HUES48 (cell line): ENCODE data around the gene SLC6A4.
"Not testable (repeated sequence)": the region's sequence is repeated elsewhere in the genome, so short reads cannot be mapped to it uniquely, and the experiment has no call there.

ENCODE experiments used
- H3K27ac ChIP-seq: one replicate; pipeline ENCODE4 v1.7.0; 2013; ENCODE audit warnings: low read depth, low read length, inconsistent platforms
- H3K27me3 ChIP-seq: 2 replicates; pipeline ENCODE4 v1.6.1; 2013; ENCODE audit warnings: mild to moderate bottlenecking, low read length; ENCODE audit not compliant: control insufficient read depth, insufficient read depth
- H3K36me3 ChIP-seq: 2 replicates; pipeline ENCODE4 v1.6.1; 2013; ENCODE audit warnings: low read length; ENCODE audit not compliant: control insufficient read depth, insufficient read depth
- H3K4me1 ChIP-seq: 2 replicates; pipeline ENCODE4 v1.6.1; 2013; ENCODE audit warnings: mild to moderate bottlenecking, low read length; ENCODE audit not compliant: control insufficient read depth, insufficient read depth
- H3K4me3 ChIP-seq: 2 replicates; pipeline ENCODE4 v1.5.1; 2013; ENCODE audit warnings: mild to moderate bottlenecking, low read depth, low read length
- H3K9ac ChIP-seq: 2 replicates; pipeline ENCODE4 v1.6.1; 2013; ENCODE audit warnings: mild to moderate bottlenecking, low read depth, low read length, moderate library complexity
- H3K9me3 ChIP-seq: 2 replicates; pipeline ENCODE4 v1.6.1; 2013; ENCODE audit warnings: low read length; ENCODE audit not compliant: control insufficient read depth, insufficient read depth

The SLC6A4 gene

DNA sequence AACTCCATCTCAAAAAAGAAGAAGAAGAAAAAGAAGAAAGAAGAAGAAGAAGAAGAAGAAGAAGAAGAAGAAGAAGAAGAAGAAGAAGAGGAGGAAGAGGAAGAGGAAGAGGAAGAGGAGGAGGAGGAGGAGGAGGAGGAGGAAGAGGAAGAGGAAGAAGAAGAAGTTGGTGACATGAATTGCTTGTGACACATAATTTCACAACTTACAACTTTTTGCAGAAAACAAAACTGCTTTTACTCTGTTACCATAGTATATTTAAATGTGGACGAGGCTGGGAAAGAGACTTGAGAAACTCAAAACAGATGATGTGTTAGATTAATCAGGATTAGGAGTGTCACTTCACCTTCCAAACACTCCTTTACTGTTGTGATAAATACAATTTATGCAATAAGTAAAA is 5.5 kb downstream of the SLC6A4 start:
- H3K9ac ChIP-seq, H3K27ac ChIP-seq, H3K4me3 ChIP-seq, H3K4me1 ChIP-seq, H3K9me3 ChIP-seq, H3K36me3 ChIP-seq: not testable (repeated sequence)
- peaks cover 25% of the 10 kb centered on the region for H3K27me3 ChIP-seq

DNA sequence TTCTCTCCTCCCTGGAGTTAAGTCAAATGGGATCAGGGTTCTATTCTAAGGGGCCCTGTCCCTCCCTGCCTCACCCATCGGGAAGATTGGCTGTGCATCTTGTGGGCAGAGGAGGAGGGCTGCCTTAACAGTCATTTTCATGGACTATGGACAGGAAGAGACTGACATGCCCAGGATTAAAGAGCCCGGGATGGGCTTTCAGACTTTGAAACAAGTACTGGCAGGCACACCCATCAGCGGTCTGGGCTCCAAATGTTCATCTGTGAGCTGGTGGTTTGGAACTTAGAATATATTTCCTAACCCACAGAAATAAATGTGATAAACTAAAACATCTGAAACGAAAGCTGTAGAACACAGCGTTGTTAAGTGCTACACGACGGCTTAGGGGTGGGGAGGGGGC is 6.5 kb downstream of the SLC6A4 start:
- Histone ChIP-seq H3K4me3 (no peak overlapping the region), H3K4me1 (no peaks in the 10 kb centered on the region), H3K9ac (no peak overlapping the region), H3K27me3 (peaks cover 15% of the 10 kb centered on the region), H3K27ac (no peak overlapping the region), H3K36me3 (no peaks in the 10 kb centered on the region), H3K9me3 (no peaks in the 10 kb centered on the region)

DNA sequence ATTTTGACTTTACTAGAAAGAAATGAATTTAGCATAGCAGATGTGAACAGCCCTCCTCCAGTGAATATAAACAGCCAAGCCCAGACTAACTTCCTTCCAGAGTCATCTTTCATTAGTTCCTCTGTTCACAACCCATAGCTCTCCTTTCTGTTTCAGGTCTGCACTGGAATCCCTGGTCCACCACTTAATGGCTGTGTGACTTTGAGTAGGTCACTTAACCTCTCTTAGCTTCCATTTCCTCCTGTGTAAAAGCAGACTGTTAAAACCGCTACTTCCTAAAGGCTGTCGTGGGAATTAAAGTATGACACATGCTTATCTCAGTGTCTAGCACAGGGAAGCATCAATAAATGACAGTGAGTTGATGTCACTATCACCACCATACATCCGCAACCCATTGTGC is 7.5 kb downstream of the SLC6A4 start:
- no peak overlapping the region for H3K4me3 ChIP-seq
- no peaks in the 10 kb centered on the region for H3K9me3 ChIP-seq
- H3K9ac ChIP-seq, result no peak overlapping the region
- H3K36me3 ChIP-seq, result no peaks in the 10 kb centered on the region
- H3K27me3 ChIP-seq, result peaks cover 5% of the 10 kb centered on the region
- H3K27ac ChIP-seq, result no peak overlapping the region
- no peaks in the 10 kb centered on the region for H3K4me1 ChIP-seq

DNA sequence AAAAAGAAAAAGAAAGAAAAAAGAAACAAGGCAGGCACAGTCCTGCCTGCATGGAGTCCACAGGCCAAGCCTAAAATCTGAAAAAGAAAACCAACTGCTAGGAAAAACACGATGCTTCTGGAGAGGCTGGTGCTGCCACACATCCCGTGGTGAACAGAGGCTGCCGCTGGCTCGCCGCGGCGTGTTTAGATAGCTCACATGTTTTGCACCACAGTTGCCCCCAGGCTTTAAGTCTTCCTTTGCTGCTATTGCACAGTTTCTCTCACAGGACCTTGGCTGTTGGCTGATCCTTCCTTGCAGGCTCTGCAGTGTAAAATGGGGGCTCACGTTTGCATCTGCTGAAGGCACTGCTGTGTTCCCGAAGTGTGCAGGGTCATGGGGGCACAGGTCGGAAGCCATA is 8.6 kb downstream of the SLC6A4 start:
- Histone ChIP-seq H3K9me3 (no peaks in the 10 kb centered on the region), H3K9ac (no peak overlapping the region), H3K36me3 (no peaks in the 10 kb centered on the region), H3K27ac (no peak overlapping the region), H3K27me3 (peaks cover 3% of the 10 kb centered on the region; the same call in 1 of the 2 replicates), H3K4me3 (no peak overlapping the region), H3K4me1 (no peaks in the 10 kb centered on the region)

DNA sequence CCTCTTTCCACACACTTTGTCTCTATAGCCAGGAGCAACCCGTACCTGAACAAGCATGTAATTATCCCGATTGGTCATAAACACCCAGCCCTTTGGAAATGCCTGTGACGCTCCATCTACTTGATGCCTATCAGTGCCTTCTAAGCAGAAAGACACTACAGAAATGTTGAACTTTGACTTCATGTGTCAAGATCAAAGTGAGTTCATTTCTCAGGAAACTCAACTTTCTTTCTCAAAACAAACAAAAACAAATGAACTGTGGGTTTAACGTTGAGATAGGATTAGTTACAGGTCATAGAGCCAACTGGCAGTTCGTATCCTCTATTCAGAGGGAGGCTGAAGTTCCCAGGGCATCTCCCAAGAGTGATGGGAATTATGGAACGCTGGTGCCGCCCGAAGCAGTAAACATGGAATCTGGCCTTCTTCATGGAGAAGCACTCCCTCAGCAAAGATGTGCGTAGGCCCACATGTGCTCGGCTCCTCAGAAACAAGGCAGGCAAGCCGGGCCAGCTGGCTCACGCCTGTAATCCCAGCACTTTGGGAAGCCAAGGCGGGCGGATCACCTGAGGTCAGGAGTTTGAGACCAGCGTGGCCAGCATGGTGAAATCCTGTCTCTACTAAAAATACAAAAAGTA is 9.5 kb downstream of the SLC6A4 start:
- Histone ChIP-seq H3K9ac (no peak overlapping the region), H3K4me3 (no peak overlapping the region)

DNA sequence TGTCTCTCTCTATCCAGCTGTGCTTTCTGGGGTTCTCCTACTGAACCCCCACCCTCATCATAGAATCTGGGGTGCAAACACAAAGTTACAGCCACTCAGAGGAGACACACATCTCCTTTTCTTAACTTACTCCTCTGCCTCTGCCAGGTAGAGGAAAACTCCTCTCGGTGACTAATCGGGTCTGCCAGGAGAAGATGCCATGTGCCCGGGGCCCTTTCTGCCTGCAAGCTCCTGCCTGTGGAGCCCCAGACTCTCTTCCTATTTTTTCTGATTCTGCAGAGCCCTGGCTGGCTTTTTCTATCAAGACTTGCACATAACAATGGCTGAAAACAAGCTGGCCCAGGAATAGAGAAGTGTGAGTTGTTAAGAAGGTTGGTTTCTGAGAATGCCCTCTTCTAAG is 10.4 kb downstream of the SLC6A4 start:
- Histone ChIP-seq H3K4me1 (no peaks in the 10 kb centered on the region), H3K36me3 (no peaks in the 10 kb centered on the region), H3K9me3 (no peaks in the 10 kb centered on the region), H3K4me3 (no peak overlapping the region), H3K9ac (no peak overlapping the region), H3K27me3 (no peaks in the 10 kb centered on the region; the same call in 1 of the 2 replicates), H3K27ac (no peak overlapping the region)

More for the DNA sequence above, 9.5 kb downstream of the SLC6A4 start:
- no peaks in the 10 kb centered on the region for H3K9me3 ChIP-seq
- H3K27ac ChIP-seq, result no peak overlapping the region
- H3K4me1 ChIP-seq, result no peaks in the 10 kb centered on the region
- no peaks in the 10 kb centered on the region for H3K36me3 ChIP-seq
- no peaks in the 10 kb centered on the region; the same call in 1 of the 2 replicates for H3K27me3 ChIP-seq

DNA sequence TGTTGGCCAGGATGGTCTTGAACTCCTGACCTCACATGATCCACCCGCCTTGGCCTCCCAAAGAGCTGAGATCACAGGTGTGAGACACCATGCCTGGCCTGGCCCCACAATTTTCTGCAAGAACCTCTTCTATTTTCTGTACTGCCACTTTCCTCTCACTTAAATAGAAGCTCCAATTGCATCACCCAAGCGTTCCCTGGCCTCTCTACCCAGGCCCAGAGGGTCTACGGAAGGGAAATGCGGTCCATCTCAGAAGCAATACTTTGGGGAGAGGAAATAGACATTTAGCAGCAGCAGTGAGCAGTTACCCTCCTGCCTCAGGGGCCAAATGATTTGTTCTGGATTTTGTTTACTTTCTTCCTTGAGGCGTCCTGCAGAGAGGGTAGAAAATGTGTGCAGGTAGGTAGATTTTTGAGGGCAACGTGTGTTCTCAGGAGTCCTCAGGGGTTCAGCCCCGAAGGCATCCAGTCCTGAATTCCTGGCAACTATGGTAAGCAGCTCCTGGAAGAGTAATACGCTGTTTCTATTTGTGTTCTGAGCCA is 11.0 kb downstream of the SLC6A4 start:
- Histone ChIP-seq H3K4me1 (no peaks in the 10 kb centered on the region), H3K9me3 (no peaks in the 10 kb centered on the region), H3K9ac (no peak overlapping the region), H3K27me3 (no peaks in the 10 kb centered on the region; the same call in 1 of the 2 replicates), H3K4me3 (no peak overlapping the region), H3K36me3 (no peaks in the 10 kb centered on the region), H3K27ac (no peak overlapping the region)

DNA sequence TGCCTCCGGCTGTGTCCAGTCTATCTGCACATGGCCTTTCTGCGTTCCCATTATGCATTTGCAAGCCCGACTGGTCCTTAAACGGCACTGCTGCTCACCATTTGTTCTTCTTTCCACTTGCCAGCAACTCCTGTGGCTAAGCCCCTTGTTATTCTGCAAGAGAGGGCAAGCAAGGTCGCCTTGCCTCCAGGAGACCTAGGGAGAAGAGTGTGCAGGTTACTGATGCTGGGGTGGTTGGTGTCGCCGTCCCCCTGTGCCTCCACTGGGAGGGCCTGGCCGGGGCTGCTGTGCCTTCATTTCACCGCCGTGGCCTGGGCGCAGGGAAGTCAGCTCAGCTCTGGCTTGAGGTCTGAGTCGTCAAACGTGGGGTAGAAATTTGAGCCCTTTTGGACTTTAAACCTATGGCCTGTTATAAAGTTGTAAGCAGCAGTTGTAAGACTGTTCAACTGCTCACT is 12.7 kb downstream of the SLC6A4 start:
- Histone ChIP-seq H3K9ac (no peak overlapping the region), H3K27ac (no peak overlapping the region), H3K9me3 (no peaks in the 10 kb centered on the region), H3K36me3 (no peaks in the 10 kb centered on the region), H3K4me3 (no peak overlapping the region), H3K27me3 (no peaks in the 10 kb centered on the region; the same call in 1 of the 2 replicates), H3K4me1 (no peaks in the 10 kb centered on the region)

DNA sequence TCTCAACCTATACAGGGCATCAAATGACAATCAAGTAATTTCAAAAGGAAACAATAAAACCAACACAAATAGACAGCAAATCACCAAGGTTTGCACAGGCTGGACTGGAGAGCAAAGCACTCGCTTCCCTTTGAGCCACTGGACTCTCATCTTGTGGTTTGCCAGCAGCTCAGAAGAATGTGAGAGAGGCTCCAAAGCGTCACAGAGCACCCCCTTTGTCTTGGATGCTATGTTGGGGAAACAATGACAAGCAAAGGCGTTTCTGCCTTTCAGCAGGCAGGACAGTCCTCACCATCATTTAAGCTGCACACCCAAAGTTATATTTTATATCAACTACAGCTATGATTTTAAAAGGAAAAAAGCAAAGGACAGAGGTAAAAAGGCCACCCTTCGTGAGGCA is 13.2 kb downstream of the SLC6A4 start:
- no peaks in the 10 kb centered on the region for H3K4me1 ChIP-seq
- no peaks in the 10 kb centered on the region for H3K9me3 ChIP-seq
- H3K9ac ChIP-seq, result no peak overlapping the region
- no peak overlapping the region for H3K4me3 ChIP-seq
- no peak overlapping the region for H3K27ac ChIP-seq
- H3K36me3 ChIP-seq, result no peaks in the 10 kb centered on the region
- no peaks in the 10 kb centered on the region; the same call in 1 of the 2 replicates for H3K27me3 ChIP-seq

DNA sequence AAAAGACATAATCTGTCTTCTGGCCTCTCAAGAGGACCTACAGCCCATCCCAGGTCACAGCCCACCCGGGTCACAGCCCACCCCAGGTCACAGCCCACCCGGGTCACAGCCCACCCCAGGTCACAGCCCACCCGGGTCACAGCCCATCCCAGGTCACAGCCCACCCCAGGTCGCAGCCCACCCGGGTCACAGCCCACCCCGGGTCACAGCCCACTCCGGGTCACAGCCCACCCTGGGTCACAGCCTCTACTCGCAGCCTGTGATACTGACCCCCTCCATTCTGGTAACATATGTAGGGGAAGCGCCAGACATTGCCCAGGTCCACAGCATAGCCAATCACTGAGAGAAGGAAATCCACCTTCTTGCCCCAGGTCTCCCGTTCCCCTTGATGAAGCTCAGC is 14.2 kb downstream of the SLC6A4 start:
- H3K36me3 ChIP-seq, result no peaks in the 10 kb centered on the region
- no peaks in the 10 kb centered on the region for H3K4me1 ChIP-seq
- H3K9me3 ChIP-seq, result no peaks in the 10 kb centered on the region

DNA sequence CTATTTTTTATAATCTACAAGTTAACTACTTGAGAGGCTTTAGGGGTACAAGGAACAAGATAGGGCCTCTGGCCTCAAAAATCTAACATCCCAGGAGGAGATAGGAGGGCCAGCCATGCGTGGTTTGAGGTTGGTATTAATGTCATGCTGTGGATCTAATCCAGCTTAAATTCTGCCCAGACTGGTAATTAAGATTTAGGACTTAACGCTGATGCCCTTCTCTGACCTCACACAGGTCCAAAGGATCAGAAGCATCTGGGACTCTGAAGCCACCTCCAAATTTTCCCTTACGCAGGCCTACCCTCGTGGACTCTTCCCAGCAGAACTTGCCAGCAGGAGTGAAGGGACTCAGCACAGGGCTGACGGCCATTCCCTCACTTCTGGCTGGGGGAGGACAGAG is 15.1 kb downstream of the SLC6A4 start:
- Histone ChIP-seq H3K4me1 (no peaks in the 10 kb centered on the region), H3K9me3 (no peaks in the 10 kb centered on the region), H3K9ac (no peak overlapping the region), H3K36me3 (no peaks in the 10 kb centered on the region), H3K27ac (no peak overlapping the region), H3K4me3 (no peak overlapping the region), H3K27me3 (no peaks in the 10 kb centered on the region)

More for the DNA sequence above, 14.2 kb downstream of the SLC6A4 start:
- no peak overlapping the region for H3K4me3 ChIP-seq
- H3K9ac ChIP-seq, result no peak overlapping the region
- H3K27ac ChIP-seq, result no peak overlapping the region
- no peaks in the 10 kb centered on the region for H3K27me3 ChIP-seq
